ENCODE measurements around the gene JAK3.
A peak's percentile ranks its signal among the peaks of the same experiment; 100 is the strongest.

JAK3 gene

DNA sequence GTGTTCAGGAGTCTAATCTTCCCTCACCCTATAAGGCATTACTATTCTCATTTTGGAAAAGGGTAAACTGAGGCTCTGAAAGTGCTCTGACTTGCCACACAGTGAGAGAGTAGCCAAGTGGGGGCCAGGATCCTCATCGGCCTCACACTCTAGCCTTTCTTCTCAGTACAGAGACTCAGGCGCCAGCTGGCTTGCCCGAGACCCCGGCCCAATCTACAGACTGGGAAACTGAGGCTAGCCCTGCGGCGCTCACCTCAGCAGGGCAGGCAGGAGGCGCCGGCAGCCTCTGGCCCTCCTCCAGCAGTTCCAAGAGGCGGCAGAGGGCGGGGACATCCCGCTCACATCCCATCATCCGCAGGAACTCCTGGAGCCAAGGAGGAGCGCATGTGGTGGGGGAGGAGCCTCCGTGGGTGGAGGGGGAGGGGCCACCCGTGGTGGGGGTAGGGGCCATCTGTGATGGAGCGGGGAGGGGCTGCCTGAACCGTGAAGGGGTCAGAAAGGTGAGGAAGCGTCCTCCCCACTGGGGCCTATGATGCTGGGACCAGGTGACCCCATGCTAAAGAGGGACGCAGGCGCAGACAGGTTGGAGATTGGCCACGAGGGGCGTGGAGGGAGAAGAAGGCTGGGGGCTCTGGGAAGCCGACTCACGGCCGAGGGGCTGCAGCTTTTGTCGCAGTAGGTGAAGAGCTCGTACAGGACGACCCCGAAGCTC, 17.8 kb downstream of the JAK3 start:
- peak; percentile 34; the same call in 1 of the 2 replicates for TF ChIP-seq EGR1 (IDR thresholded peaks at IDR 0.05)
- TF ChIP-seq, protein P1, sequence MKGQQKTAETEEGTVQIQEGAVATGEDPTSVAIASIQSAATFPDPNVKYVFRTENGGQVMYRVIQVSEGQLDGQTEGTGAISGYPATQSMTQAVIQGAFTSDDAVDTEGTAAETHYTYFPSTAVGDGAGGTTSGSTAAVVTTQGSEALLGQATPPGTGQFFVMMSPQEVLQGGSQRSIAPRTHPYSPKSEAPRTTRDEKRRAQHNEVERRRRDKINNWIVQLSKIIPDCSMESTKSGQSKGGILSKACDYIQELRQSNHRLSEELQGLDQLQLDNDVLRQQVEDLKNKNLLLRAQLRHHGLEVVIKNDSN (IDR thresholded peaks at IDR 0.05) = peak; percentile 47
- TF ChIP-seq TAF1 (IDR thresholded peaks at IDR 0.05; ENCODE audit: low read depth) = no peak
- TF ChIP-seq NFIC (IDR thresholded peaks at IDR 0.05) = peak; percentile 66
- TF ChIP-seq TCF12 (IDR thresholded peaks at IDR 0.05; ENCODE audit: low read depth) = no peak
- TF ChIP-seq, protein P2, sequence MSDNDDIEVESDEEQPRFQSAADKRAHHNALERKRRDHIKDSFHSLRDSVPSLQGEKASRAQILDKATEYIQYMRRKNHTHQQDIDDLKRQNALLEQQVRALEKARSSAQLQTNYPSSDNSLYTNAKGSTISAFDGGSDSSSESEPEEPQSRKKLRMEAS (IDR thresholded peaks at IDR 0.05) = peak; percentile 39; the same call in 1 of the 2 replicates
- peak; percentile 95 for TF ChIP-seq ZBTB7A (IDR thresholded peaks at IDR 0.05; ENCODE audit: low read depth)

DNA sequence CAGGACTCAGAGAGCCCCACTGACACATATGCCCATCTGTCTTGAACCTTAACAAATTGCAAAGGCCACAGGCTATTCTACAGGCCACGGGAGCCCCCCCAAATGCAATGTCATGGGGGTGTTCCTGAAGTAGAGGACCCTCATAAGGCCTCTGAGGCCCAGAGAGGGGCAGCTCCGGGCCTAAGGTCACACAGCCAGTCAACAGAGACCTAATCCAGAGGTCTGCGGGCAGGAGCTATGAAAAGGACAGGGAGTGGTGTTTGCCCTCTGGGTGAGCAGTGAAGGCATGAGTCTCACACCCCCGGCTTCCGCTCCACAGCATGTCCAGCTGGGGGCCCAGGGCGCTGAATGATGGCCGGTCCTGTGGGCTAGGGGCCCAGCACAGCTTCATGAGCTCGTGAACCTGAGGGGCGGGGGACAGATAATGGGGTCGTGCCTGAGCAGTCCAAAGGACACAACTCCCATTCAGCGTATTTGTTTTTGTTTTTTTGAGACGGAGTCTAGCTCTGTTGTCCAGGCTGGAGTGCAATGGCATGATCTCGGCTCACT, 21.2 kb downstream of the JAK3 start:
- TF ChIP-seq CREB1 (IDR thresholded peaks at IDR 0.05; ENCODE audit: low read depth) (no peak), RAD21 (IDR thresholded peaks at IDR 0.05; ENCODE audit: low read depth) (no peak), TAF1 (IDR thresholded peaks at IDR 0.05; ENCODE audit: low read depth) (no peak), FOXM1 (IDR thresholded peaks at IDR 0.05; ENCODE audit: borderline replicate concordance, low read depth) (no peak), TCF12 (IDR thresholded peaks at IDR 0.05; ENCODE audit: low read depth) (no peak), YY1 (IDR thresholded peaks at IDR 0.05; ENCODE audit: low read depth) (no peak), NFIC (IDR thresholded peaks at IDR 0.05) (no peak), ZBTB7A (IDR thresholded peaks at IDR 0.05; ENCODE audit: low read depth) (no peak), EP300 (IDR thresholded peaks at IDR 0.05; ENCODE audit: borderline replicate concordance) (no peak), TEAD4 (IDR thresholded peaks at IDR 0.05) (no peak), CEBPB (IDR thresholded peaks at IDR 0.05) (no peak)
- TF ChIP-seq, protein P3, sequence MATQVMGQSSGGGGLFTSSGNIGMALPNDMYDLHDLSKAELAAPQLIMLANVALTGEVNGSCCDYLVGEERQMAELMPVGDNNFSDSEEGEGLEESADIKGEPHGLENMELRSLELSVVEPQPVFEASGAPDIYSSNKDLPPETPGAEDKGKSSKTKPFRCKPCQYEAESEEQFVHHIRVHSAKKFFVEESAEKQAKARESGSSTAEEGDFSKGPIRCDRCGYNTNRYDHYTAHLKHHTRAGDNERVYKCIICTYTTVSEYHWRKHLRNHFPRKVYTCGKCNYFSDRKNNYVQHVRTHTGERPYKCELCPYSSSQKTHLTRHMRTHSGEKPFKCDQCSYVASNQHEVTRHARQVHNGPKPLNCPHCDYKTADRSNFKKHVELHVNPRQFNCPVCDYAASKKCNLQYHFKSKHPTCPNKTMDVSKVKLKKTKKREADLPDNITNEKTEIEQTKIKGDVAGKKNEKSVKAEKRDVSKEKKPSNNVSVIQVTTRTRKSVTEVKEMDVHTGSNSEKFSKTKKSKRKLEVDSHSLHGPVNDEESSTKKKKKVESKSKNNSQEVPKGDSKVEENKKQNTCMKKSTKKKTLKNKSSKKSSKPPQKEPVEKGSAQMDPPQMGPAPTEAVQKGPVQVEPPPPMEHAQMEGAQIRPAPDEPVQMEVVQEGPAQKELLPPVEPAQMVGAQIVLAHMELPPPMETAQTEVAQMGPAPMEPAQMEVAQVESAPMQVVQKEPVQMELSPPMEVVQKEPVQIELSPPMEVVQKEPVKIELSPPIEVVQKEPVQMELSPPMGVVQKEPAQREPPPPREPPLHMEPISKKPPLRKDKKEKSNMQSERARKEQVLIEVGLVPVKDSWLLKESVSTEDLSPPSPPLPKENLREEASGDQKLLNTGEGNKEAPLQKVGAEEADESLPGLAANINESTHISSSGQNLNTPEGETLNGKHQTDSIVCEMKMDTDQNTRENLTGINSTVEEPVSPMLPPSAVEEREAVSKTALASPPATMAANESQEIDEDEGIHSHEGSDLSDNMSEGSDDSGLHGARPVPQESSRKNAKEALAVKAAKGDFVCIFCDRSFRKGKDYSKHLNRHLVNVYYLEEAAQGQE (IDR thresholded peaks at IDR 0.05; ENCODE audit: low read depth) = no peak
- TF ChIP-seq, protein P1 (IDR thresholded peaks at IDR 0.05) = no peak
- TF ChIP-seq, protein P2 (IDR thresholded peaks at IDR 0.05) = no peak

DNA sequence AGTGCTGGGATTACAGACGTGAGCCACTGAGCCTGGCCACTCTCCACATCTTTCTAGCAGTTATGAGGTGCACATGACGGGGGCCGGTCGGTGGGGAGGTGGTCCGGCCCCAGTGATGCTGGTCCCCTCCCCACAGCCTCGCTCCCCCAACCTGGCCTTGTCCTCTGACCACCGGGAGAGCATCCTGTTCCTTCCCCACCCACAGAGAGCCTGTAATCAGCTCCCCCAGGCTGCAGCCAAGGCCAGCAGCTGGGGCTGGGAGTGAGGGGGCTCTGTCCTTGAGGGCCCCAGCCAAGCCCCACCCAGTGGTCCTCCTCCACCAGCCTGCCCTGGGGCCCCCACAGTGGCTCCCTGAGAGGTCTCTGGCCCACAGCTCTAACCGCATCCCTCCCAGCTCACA, 23.4 kb downstream of the JAK3 start:
- TF ChIP-seq NFIC (IDR thresholded peaks at IDR 0.05) = no peak
- no peak for TF ChIP-seq FOXM1 (IDR thresholded peaks at IDR 0.05; ENCODE audit: borderline replicate concordance, low read depth)
- no peak for TF ChIP-seq TAF1 (IDR thresholded peaks at IDR 0.05; ENCODE audit: low read depth)
- TF ChIP-seq EP300 (IDR thresholded peaks at IDR 0.05; ENCODE audit: borderline replicate concordance) = no peak
- no peak for TF ChIP-seq TCF12 (IDR thresholded peaks at IDR 0.05; ENCODE audit: low read depth)
- TF ChIP-seq YY1 (IDR thresholded peaks at IDR 0.05; ENCODE audit: low read depth) = no peak
- TF ChIP-seq EGR1 (IDR thresholded peaks at IDR 0.05) = no peak
- no peak for TF ChIP-seq TEAD4 (IDR thresholded peaks at IDR 0.05)
- TF ChIP-seq CEBPB (IDR thresholded peaks at IDR 0.05) = no peak
- no peak for TF ChIP-seq ZBTB7A (IDR thresholded peaks at IDR 0.05; ENCODE audit: low read depth)
- TF ChIP-seq, protein P2 (IDR thresholded peaks at IDR 0.05) = no peak
- TF ChIP-seq, protein P3 (IDR thresholded peaks at IDR 0.05; ENCODE audit: low read depth) = no peak
- no peak for TF ChIP-seq CREB1 (IDR thresholded peaks at IDR 0.05; ENCODE audit: low read depth)
- TF ChIP-seq RAD21 (IDR thresholded peaks at IDR 0.05; ENCODE audit: low read depth) = no peak
- TF ChIP-seq, protein P1 (IDR thresholded peaks at IDR 0.05) = no peak

DNA sequence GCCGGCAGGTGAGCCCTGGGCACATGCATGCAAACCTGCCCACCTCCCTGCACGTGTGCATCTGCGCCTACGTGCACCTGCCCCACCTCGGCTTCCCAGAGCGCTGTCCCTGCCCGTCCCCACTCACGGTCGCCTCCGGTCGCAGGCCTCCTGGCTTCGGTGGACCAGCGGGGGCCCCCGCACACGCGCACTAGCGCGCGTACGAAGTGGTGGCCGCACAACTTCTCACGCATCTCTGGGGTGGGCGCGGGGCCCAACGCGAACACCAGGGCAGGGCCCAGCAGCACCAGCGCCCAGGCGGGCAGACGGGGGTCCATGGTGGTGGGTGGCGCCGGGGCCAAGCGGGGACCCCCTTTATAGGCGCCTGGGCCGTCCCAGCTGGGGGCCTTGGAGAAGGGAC, 26.6 kb downstream of the JAK3 start, which contains the start of gene INSL3:
Gene INSL3 (minus strand): TSS at position 330 of the 400 bp plus-strand sequence. CDS start 13 bp downstream, at position 317.
- TF ChIP-seq YY1 (IDR thresholded peaks at IDR 0.05; ENCODE audit: low read depth) = no peak
- no peak for TF ChIP-seq NFIC (IDR thresholded peaks at IDR 0.05)
- no peak for TF ChIP-seq RAD21 (IDR thresholded peaks at IDR 0.05; ENCODE audit: low read depth)
- no peak for TF ChIP-seq EGR1 (IDR thresholded peaks at IDR 0.05)
- TF ChIP-seq, protein P2 (IDR thresholded peaks at IDR 0.05) = no peak
- no peak for TF ChIP-seq CREB1 (IDR thresholded peaks at IDR 0.05; ENCODE audit: low read depth)
- TF ChIP-seq FOXM1 (IDR thresholded peaks at IDR 0.05; ENCODE audit: borderline replicate concordance, low read depth) = no peak
- TF ChIP-seq, protein P1 (IDR thresholded peaks at IDR 0.05) = no peak
- no peak for TF ChIP-seq TAF1 (IDR thresholded peaks at IDR 0.05; ENCODE audit: low read depth)
- TF ChIP-seq CEBPB (IDR thresholded peaks at IDR 0.05) = no peak
- TF ChIP-seq, protein P3 (IDR thresholded peaks at IDR 0.05; ENCODE audit: low read depth) = no peak
- no peak for TF ChIP-seq TEAD4 (IDR thresholded peaks at IDR 0.05)
- TF ChIP-seq ZBTB7A (IDR thresholded peaks at IDR 0.05; ENCODE audit: low read depth) = no peak
